ENCODE measurements around the gene FGF16. TPM values are rescaled to one million over a fixed set of nuclear protein-coding genes. Genes with fewer than 3 reads are reported as not detected.

Gene FGF16
- total RNA-seq, 1 donor from 2014 or later = not detected

DNA sequence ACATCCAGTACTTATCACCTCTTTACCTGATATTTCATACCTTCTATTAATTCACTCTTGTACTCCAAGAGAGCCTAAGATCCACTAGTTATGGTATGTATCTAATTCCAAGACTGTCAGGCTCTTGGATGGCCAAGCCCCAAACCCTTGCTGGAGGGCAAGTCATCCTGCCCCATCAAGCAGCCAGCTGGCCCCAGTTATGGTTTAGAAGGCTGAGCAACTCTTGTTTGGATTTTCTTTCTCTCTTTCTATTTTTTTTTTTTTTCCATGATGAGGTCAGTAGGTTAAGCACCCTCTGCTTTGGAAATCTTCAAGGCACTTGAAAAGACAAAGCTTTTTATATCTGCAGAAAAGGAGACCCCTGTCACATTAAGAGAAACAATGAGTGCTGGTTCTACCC lies 10.9 kb upstream of the FGF16 start:
- H3K4me3 ChIP-seq (ENCODE audit: low read depth, low read length) = no peak overlapping the region
- no peak for DNase-seq (ENCODE audit: low read depth)
- TF ChIP-seq, protein P1, sequence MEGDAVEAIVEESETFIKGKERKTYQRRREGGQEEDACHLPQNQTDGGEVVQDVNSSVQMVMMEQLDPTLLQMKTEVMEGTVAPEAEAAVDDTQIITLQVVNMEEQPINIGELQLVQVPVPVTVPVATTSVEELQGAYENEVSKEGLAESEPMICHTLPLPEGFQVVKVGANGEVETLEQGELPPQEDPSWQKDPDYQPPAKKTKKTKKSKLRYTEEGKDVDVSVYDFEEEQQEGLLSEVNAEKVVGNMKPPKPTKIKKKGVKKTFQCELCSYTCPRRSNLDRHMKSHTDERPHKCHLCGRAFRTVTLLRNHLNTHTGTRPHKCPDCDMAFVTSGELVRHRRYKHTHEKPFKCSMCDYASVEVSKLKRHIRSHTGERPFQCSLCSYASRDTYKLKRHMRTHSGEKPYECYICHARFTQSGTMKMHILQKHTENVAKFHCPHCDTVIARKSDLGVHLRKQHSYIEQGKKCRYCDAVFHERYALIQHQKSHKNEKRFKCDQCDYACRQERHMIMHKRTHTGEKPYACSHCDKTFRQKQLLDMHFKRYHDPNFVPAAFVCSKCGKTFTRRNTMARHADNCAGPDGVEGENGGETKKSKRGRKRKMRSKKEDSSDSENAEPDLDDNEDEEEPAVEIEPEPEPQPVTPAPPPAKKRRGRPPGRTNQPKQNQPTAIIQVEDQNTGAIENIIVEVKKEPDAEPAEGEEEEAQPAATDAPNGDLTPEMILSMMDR (conservative IDR thresholded peaks at IDR 0.05; ENCODE audit: low read depth, low read length) = no peak

DNA sequence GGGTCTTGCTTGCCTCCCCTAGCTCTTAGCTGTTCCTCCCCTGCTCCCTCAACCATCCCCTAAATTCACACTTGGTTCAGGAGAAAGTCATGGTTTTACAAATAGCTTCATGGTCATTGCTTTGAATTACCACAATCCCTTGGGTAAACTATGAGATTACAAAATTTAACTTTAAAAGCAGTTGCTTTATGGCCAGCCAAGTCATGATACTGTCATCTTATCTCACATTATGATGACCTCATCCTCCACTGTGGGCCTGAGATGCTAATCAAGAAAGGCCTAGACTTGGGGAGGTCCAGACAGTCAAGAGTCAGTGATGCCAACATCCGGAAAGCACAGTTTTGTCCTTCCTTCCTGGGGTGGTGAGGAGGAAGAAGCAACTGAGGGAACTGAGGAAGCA lies 10.5 kb upstream of the FGF16 start:
- H3K4me3 ChIP-seq (ENCODE audit: low read depth, low read length) = no peak overlapping the region
- TF ChIP-seq, protein P1 (conservative IDR thresholded peaks at IDR 0.05; ENCODE audit: low read depth, low read length) = no peak
- no peak for DNase-seq (ENCODE audit: low read depth)

DNA sequence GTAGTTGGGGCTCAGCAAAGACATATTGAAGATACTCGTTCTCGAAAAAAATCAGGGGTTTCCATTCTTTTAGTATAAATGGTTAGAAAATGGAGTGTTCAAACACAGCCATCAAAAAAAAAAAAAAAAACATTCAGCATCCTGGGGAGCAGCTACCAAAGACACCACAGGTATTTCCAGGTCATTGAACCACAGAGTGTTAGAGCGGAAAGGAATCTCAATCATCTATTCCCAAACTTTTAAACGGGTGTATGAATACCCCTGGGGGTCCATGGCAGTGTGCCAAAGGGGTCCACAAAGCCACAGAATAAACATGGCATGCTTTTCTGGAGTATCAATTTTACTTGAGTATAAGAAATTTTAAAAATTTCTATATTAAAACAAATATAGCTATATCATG lies 6.9 kb upstream of the FGF16 start:
- H3K4me3 ChIP-seq (ENCODE audit: low read depth, low read length) = no peak overlapping the region
- no peak for DNase-seq (ENCODE audit: low read depth)
- TF ChIP-seq, protein P1 (conservative IDR thresholded peaks at IDR 0.05; ENCODE audit: low read depth, low read length) = no peak

DNA sequence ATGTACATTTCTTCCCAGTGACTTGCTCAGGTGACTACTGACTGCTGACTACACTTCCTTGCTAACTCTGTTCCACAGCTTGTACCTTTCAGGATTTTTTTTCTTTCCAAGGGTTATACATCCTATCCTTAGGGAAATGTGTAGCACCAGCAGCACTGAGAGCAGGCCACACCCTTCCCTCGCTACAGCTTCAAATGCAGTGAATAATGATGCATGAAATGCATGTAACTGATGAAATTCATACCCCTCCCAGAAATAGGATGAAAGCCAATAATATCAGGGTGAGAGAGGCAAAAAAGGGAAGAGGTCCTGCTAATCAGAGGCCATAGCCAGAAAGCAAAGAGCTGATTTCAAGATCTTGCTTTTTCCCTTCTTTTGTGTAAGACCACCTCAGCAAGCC lies 6.2 kb upstream of the FGF16 start:
- no peak for DNase-seq (ENCODE audit: low read depth)
- no peak overlapping the region for H3K4me3 ChIP-seq (ENCODE audit: low read depth, low read length)
- TF ChIP-seq, protein P1 (conservative IDR thresholded peaks at IDR 0.05; ENCODE audit: low read depth, low read length) = no peak

DNA sequence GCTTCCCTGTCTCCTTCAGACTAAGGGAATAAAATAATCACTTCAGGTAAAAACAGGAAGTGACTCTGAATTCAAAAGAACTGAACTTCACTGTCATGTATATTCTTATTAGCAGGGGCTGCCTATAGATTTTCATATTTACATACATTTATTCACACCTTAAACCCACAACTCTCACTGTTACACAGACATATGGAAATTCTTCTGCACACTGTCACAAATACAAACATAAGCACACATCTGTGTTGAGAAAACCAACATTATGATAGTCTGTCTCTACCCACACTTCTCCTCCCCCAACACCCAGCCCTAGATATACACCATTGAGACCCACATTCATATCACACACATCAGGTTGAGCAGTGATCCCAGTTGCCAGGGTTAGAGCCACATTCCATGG lies 5.7 kb upstream of the FGF16 start:
- no peak for DNase-seq (ENCODE audit: low read depth)
- no peak overlapping the region for H3K4me3 ChIP-seq (ENCODE audit: low read depth, low read length)
- TF ChIP-seq, protein P1 (conservative IDR thresholded peaks at IDR 0.05; ENCODE audit: low read depth, low read length) = no peak

DNA sequence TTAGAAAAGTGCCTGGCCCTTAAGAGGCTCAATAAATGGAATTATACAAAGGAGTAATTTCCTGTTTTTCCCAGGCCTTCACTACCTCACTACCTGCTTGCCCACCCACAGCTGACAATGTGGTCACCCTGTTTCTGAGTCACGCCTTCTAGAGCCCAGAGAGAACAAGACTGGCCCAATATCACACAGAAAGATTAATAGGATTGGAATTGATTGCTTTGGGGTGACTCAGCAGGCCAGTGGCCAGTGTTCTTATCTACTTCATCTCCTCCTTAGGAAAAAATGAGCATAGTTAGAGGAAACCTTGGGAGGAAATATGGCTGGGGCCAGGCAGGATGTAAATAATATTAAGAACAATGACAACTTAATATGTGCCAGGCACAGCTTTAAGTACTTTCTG lies 4.5 kb upstream of the FGF16 start:
- DNase-seq (ENCODE audit: low read depth) = no peak
- no peak overlapping the region for H3K4me3 ChIP-seq (ENCODE audit: low read depth, low read length)
- TF ChIP-seq, protein P1 (conservative IDR thresholded peaks at IDR 0.05; ENCODE audit: low read depth, low read length) = no peak

DNA sequence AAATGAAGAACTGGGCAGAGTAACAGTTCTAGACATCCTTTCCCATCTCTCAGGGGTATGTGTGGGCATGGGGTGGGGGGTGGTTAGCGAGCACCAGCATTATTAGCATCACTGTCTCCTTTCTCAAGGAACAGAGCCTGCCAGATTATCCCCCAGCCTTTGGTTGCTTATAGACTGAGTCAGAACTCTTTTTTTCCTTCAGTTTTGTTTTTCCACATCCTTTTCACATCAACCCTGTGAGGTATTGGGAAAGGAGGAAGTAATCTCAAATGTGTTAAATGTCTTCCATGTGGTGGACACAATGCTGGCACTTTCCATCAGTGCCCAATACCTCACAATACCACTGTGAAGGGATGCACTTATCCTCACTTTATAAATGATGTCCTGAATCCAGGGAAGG lies 3.1 kb upstream of the FGF16 start:
- no peak for DNase-seq (ENCODE audit: low read depth)
- no peak overlapping the region for H3K4me3 ChIP-seq (ENCODE audit: low read depth, low read length)
- TF ChIP-seq, protein P1 (conservative IDR thresholded peaks at IDR 0.05; ENCODE audit: low read depth, low read length) = no peak

All from epithelial cell of proximal tubule (primary cell).